Eye (tissue), 1 donor: ENCODE measurements around the gene MAP4K3.

Experiments
- DNase-seq: peaks from one replicate; pipeline ENCODE4 v3.0.0-alpha.2; 2015

MAP4K3 gene

GRCh38 chr2:39437522-39438296 lies 624 bp upstream of the MAP4K3 start:
- no peak for DNase-seq

- no peak for DNase-seq
These were observed 1.1 kb downstream of the MAP4K3 start for GRCh38 chr2:39435741-39436591.

GRCh38 chr2:39435234-39435633 lies 1.9 kb downstream of the MAP4K3 start:
- peak; percentile 57 for DNase-seq

GRCh38 chr2:39434233-39434897 lies 2.7 kb downstream of the MAP4K3 start:
- no peak for DNase-seq

GRCh38 chr2:39433586-39434195 lies 3.4 kb downstream of the MAP4K3 start:
- no peak for DNase-seq

GRCh38 chr2:39432701-39433100 lies 4.4 kb downstream of the MAP4K3 start:
- no peak for DNase-seq

GRCh38 chr2:39431592-39432316 lies 5.3 kb downstream of the MAP4K3 start:
- DNase-seq: no peak

GRCh38 chr2:39429746-39430145 lies 7.3 kb downstream of the MAP4K3 start:
- DNase-seq: no peak

- no peak for DNase-seq
These were observed 12.1 kb downstream of the MAP4K3 start for GRCh38 chr2:39424951-39425350.

GRCh38 chr2:39422700-39423099 lies 14.4 kb downstream of the MAP4K3 start:
- DNase-seq: no peak

- DNase-seq: no peak
These were observed 15.7 kb downstream of the MAP4K3 start for GRCh38 chr2:39421354-39421753.

GRCh38 chr2:39419282-39420223 lies 17.5 kb downstream of the MAP4K3 start:
- no peak for DNase-seq

- no peak for DNase-seq
These were observed 18.6 kb downstream of the MAP4K3 start for GRCh38 chr2:39418491-39418890.

- DNase-seq: no peak
These were observed 20.9 kb downstream of the MAP4K3 start for GRCh38 chr2:39416140-39416539.

GRCh38 chr2:39413063-39413737 lies 23.9 kb downstream of the MAP4K3 start:
- DNase-seq: no peak

GRCh38 chr2:39411181-39411944 lies 25.7 kb downstream of the MAP4K3 start:
- DNase-seq: no peak

GRCh38 chr2:39409697-39410389 lies 27.2 kb downstream of the MAP4K3 start:
- DNase-seq: no peak

- DNase-seq: peak; percentile 58
These were observed 28.5 kb downstream of the MAP4K3 start for GRCh38 chr2:39408351-39409136.
